Right cardiac atrium (tissue), 5 donors: Measurements from ENCODE around the gene STARD9. TPM values are rescaled to one million over a fixed set of nuclear protein-coding genes. Genes with fewer than 3 reads are reported as not detected.

Source experiments
- ATAC-seq, 2 donors: fragments of 200-7000 bp; cut with Tn5 transposase; one replicate each; pipeline versions ENCODE4 v1.8.0 to v1.9.1; 2020; ENCODE audit warnings: moderate library complexity in 2 of 2, mild to moderate bottlenecking in 1 of 2
- DNase-seq, 3 donors: peaks; one replicate each; pipeline ENCODE4 v3.0.0-alpha.2; 2020
- H3K27ac ChIP-seq: one replicate; pipeline ENCODE4 v1.5.1; 2013; ENCODE audit warnings: mild to moderate bottlenecking, low read length, control low read depth, moderate library complexity
- H3K27me3 ChIP-seq: one replicate; pipeline ENCODE4 v1.6.1; 2013; ENCODE audit not compliant: control insufficient read depth, insufficient read depth
- H3K4me1 ChIP-seq: one replicate; pipeline ENCODE4 v1.6.1; 2013; ENCODE audit warnings: low read length; ENCODE audit not compliant: control insufficient read depth, insufficient read depth
- H3K4me3 ChIP-seq: one replicate; pipeline ENCODE4 v1.5.1; 2013; ENCODE audit warnings: low read length, control low read depth
- H3K9me3 ChIP-seq: one replicate; pipeline ENCODE4 v1.6.1; 2013; ENCODE audit warnings: low read length; ENCODE audit not compliant: control insufficient read depth
- WGBS: extraction: QIAGEN DNeasy Blood & Tissue Kit; methylation state at CpG from one replicate; pipeline ENCODE4 v1.1.7; 2013; 5-methylcytosine and 5-hydroxymethylcytosine counted together
- intact Hi-C, 4 donors: fragments of 100-400 bp; cut with DNase I; formaldehyde crosslinking; loops; one replicate each; pipeline versions ENCODE4 v1.11.0 to v1.14.0; 2022 to 2023
- polyA plus RNA-seq: library from polyadenylated mRNA; stranded (reverse); fragments of 200-250 nt; gene quantifications from one replicate; pipeline ENCODE4 v1.2.3, GENCODE V29; 2013
- total RNA-seq, 4 donors: library from RNA; stranded (reverse); fragmentation: NEBNext Ultra II Directional; extraction: Animal tissue kit (Norgen Biotek cat#: 25700); gene quantifications; one replicate each; pipeline ENCODE4 v1.2.1, GENCODE V29; 2021
- donor health status: healthy with polysubstance abuse.
- donor health status: DM: no; HTN: yes; CAD: no.
- donor health status: DM: no; HTN: no; CAD: no.
- donor health status: DM: no; HTN: yes; CAD: no; lungs with severe emphysema.
- donor health status: DM: yes; HTN: yes; CAD: no.

The STARD9 gene
- total and polyA plus RNA-seq, 5 donors: 8.6 to 12.0 (median 10.9) TPM

DNA sequence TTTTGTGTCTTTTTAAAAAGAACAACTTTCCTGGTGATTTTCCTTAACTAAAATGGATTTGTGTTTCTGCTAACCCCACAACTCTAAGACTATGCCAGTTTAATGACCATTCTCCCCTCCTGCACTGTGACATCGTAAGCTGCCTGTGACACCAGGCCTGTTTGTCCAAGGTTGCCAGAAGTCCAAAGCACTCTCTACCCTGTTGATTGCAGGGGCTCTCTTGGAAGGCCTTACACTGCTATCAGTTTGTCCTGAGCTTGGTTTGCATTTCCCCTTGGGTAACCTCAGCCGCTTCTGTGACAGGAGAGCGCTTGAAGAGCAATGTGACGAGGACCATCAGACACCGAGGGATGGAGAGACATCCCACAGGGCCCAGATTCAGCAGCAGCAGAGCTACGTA is 105.7 kb downstream of the STARD9 start:
- no peaks in the 10 kb centered on the region for H3K4me1 ChIP-seq
- intact Hi-C loops: no loop called here
- no peaks in the 10 kb centered on the region for H3K27me3 ChIP-seq
- peak overlapping the region; percentile 25 for H3K27ac ChIP-seq
- WGBS: 72% methylated on average over 6 of the region's 6 CpGs
- peak in 1 of 2 donors; percentile 26 for ATAC-seq
- no peak for DNase-seq
- H3K9me3 ChIP-seq: no peaks in the 10 kb centered on the region
- H3K4me3 ChIP-seq: no peak overlapping the region

DNA sequence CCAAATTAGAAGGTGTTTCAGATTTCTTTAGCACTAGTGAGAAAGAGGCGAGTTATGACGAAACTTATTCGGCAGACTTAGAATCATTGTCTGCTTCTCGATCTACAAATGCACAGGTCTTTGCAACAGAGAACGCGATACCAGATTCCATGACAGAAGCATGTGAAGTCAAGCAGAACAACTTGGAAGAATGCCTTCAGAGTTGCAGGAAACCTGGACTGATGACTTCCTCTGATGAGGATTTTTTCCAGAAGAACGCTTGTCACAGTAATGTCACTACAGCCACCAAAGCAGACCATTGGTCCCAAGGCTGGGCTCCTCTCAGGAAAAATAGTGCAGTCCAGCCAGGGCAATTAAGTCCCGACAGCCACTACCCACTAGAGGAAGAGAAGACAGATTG is 110.9 kb downstream of the STARD9 start:
- Histone ChIP-seq H3K4me3 (no peak overlapping the region), H3K27me3 (no peaks in the 10 kb centered on the region), H3K9me3 (no peaks in the 10 kb centered on the region), H3K4me1 (no peaks in the 10 kb centered on the region), H3K27ac (no peak overlapping the region)
- DNase-seq (no peak), ATAC-seq (no peak)
- WGBS: 94% methylated on average over 8 of the region's 8 CpGs
- intact Hi-C loops: no loop called here

DNA sequence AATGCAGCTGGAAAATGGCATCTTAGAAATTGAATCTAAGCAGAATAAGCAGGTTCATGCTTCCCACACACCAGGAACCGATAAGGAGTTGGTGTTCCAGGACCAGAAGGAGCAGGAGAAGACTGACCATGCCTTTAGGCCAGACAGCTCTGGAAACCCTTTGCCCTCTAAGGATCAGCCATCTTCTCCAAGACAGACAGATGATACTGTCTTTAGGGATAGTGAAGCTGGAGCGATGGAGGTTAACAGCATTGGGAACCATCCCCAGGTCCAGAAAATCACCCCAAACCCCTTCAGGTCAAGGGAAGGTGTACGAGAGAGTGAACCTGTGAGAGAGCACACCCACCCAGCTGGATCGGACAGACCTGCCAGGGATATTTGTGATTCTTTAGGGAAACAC is 112.3 kb downstream of the STARD9 start:
- no peaks in the 10 kb centered on the region for H3K9me3 ChIP-seq
- no peak for ATAC-seq
- no peaks in the 10 kb centered on the region for H3K4me1 ChIP-seq
- H3K27me3 ChIP-seq: no peaks in the 10 kb centered on the region
- no peak overlapping the region for H3K27ac ChIP-seq
- DNase-seq: no peak
- no peak overlapping the region for H3K4me3 ChIP-seq
- intact Hi-C loops: no loop called here
- WGBS: 95% methylated on average over 4 of the region's 4 CpGs

DNA sequence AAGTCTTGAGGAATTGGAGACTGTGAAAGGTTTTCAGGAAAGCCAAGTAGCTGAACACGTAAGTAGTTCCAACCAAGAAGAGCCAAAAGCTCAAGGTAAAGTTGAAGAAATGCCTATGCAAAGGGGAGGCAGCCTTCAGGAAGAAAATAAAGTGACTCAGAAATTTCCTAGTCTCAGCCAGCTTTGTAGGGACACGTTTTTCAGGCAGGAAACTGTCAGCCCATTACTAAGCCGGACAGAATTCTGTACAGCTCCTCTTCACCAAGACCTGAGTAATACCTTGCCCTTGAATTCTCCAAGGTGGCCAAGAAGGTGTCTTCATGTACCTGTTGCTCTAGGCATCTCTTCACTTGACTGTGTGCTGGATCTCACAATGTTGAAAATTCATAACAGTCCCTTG is 112.9 kb downstream of the STARD9 start:
- DNase-seq (no peak), ATAC-seq (no peak)
- no peak overlapping the region for H3K4me3 ChIP-seq
- H3K27me3 ChIP-seq: no peaks in the 10 kb centered on the region
- no peaks in the 10 kb centered on the region for H3K4me1 ChIP-seq
- no peak overlapping the region for H3K27ac ChIP-seq
- 81% methylated on average over 3 of the region's 3 CpGs for WGBS
- intact Hi-C loops: no loop called here
- no peaks in the 10 kb centered on the region for H3K9me3 ChIP-seq

DNA sequence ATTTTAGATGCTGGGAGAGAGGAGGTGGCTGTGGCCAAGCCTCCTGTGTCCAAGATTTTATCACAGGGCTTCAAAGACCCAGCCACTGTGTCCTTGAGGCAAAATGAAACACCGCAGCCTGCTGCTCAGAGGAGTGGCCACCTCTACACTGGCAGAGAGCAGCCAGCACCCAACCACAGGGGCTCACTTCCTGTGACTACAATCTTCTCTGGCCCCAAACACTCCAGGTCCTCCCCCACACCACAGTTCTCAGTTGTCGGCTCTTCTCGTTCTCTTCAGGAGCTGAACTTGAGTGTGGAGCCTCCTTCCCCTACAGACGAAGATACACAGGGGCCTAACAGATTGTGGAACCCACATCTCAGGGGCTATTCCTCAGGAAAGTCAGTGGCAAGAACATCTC is 115.9 kb downstream of the STARD9 start:
- WGBS: 66% methylated on average over 4 of the region's 4 CpGs
- Histone ChIP-seq H3K4me1 (no peaks in the 10 kb centered on the region), H3K27me3 (no peaks in the 10 kb centered on the region), H3K4me3 (no peak overlapping the region), H3K9me3 (no peaks in the 10 kb centered on the region), H3K27ac (no peak overlapping the region)
- intact Hi-C loops: no loop called here
- ATAC-seq (no peak), DNase-seq (no peak)

DNA sequence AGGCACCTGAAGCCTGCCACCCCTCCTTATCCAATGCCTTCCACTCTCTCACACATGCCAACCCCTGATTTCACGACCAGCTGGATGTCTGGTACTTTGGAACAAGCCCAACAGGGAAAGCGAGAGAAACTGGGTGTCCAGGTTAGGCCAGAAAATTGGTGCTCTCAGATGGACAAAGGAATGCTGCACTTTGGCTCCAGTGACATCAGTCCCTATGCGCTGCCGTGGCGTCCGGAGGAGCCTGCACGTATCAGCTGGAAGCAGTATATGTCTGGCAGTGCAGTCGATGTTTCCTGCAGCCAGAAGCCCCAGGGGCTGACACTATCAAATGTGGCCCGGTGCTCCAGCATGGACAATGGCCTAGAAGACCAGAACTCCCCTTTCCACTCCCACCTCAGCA is 116.4 kb downstream of the STARD9 start:
- H3K4me1 ChIP-seq: no peaks in the 10 kb centered on the region
- WGBS: 71% methylated on average over 9 of the region's 9 CpGs
- intact Hi-C loops: no loop called here
- no peaks in the 10 kb centered on the region for H3K9me3 ChIP-seq
- H3K27ac ChIP-seq: no peak overlapping the region
- ATAC-seq (no peak), DNase-seq (no peak)
- no peaks in the 10 kb centered on the region for H3K27me3 ChIP-seq
- no peak overlapping the region for H3K4me3 ChIP-seq

DNA sequence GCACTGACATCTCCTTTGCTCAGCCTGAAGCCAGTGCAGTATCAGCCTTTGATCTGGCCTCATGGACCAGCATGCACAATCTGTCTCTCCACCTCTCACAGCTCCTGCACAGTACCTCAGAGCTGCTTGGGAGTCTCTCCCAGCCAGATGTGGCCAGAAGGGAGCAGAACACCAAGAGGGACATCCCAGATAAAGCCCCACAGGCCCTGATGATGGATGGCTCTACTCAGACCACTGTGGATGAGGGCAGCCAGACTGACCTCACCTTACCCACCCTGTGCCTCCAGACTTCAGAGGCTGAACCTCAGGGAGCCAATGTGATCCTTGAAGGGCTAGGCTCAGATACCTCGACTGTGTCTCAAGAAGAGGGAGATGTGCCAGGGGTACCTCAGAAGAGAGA is 117.1 kb downstream of the STARD9 start:
- intact Hi-C loops: no loop called here
- no peaks in the 10 kb centered on the region for H3K27me3 ChIP-seq
- no peak overlapping the region for H3K27ac ChIP-seq
- H3K9me3 ChIP-seq: no peaks in the 10 kb centered on the region
- no peak for DNase-seq
- H3K4me1 ChIP-seq: no peaks in the 10 kb centered on the region
- WGBS: 89% methylated on average over 1 of the region's 1 CpG
- no peak for ATAC-seq
- H3K4me3 ChIP-seq: no peak overlapping the region

DNA sequence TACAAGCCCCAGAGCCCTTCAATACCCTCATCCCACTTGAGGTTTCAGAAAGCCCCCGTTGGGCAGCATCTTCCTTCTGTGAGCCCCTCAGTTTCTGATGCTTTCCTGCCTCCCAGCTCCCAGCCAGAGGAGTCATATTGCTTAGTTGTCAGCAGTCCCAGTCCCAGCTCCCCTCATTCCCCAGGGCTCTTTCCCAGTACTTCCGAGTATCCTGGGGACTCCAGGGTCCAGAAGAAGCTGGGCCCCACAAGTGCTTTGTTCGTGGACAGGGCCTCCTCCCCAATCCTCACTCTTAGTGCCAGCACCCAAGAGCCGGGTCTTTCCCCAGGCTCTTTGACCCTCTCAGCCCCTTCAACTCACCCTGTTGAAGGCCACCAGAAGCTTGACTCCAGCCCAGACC is 117.6 kb downstream of the STARD9 start:
- Histone ChIP-seq H3K27ac (no peak overlapping the region), H3K27me3 (no peaks in the 10 kb centered on the region), H3K4me1 (no peaks in the 10 kb centered on the region), H3K9me3 (no peaks in the 10 kb centered on the region), H3K4me3 (no peak overlapping the region)
- WGBS: 81% methylated on average over 4 of the region's 4 CpGs
- DNase-seq (no peak), ATAC-seq (no peak)
- intact Hi-C loops: no loop called here

DNA sequence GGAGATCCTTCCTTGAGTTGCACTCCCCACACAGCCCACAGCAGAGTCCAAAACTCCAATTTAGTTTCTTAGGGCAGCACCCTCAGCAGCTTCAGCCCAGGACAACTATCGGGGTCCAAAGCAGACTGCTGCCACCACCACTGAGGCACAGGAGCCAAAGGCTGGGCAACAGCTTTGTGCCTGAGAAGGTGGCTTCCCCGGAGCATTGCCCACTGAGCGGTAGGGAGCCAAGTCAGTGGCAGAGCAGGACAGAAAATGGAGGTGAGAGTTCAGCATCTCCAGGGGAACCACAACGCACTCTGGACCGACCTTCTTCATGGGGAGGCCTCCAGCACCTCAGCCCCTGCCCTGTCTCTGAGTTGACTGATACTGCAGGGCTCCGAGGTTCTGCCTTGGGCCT is 118.1 kb downstream of the STARD9 start:
- Histone ChIP-seq H3K9me3 (no peaks in the 10 kb centered on the region), H3K4me3 (no peak overlapping the region), H3K4me1 (no peaks in the 10 kb centered on the region), H3K27me3 (no peaks in the 10 kb centered on the region), H3K27ac (no peak overlapping the region)
- DNase-seq: no peak
- 93% methylated on average over 6 of the region's 6 CpGs for WGBS
- intact Hi-C loops: no loop called here
- ATAC-seq: no peak

DNA sequence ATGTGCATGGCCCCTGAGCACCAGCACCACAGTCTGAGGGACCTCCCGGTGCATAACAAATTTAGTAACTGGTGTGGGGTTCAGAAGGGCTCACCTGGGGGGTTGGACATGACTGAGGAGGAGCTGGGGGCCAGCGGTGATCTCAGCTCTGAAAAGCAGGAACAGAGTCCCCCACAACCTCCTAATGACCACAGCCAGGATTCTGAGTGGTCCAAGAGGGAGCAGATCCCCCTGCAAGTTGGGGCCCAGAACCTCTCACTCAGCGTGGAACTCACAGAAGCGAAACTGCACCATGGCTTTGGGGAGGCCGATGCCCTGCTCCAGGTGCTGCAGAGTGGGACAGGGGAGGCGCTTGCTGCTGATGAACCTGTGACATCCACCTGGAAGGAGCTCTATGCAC is 118.5 kb downstream of the STARD9 start:
- Histone ChIP-seq H3K27me3 (no peaks in the 10 kb centered on the region), H3K9me3 (no peaks in the 10 kb centered on the region), H3K27ac (no peak overlapping the region), H3K4me3 (no peak overlapping the region), H3K4me1 (no peaks in the 10 kb centered on the region)
- DNase-seq: no peak
- intact Hi-C loops: no loop called here
- no peak for ATAC-seq
- 96% methylated on average over 6 of the region's 6 CpGs for WGBS

DNA sequence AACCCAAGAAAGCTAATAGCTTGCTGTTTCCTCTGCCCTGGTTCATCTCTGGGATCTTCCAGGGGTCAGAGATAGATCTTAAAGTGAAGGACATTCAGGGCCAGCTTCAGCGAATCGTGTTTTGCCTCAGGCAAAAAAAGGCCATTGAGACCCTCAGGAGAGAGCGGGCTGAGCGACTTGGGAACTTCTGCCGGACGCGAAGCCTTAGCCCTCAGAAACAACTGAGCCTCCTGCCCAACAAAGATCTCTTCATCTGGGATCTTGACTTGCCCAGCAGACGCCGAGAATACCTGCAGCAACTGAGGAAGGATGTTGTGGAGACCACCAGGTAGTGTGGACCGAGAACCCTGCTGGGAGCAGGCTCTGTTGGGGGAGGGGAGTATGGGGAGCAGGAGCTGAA is 119.0 kb downstream of the STARD9 start:
- WGBS: 97% methylated on average over 10 of the region's 10 CpGs
- Histone ChIP-seq H3K27ac (no peak overlapping the region), H3K9me3 (no peaks in the 10 kb centered on the region), H3K27me3 (no peaks in the 10 kb centered on the region), H3K4me3 (no peak overlapping the region), H3K4me1 (no peaks in the 10 kb centered on the region)
- intact Hi-C loops: no loop called here
- DNase-seq: no peak
- no peak for ATAC-seq

DNA sequence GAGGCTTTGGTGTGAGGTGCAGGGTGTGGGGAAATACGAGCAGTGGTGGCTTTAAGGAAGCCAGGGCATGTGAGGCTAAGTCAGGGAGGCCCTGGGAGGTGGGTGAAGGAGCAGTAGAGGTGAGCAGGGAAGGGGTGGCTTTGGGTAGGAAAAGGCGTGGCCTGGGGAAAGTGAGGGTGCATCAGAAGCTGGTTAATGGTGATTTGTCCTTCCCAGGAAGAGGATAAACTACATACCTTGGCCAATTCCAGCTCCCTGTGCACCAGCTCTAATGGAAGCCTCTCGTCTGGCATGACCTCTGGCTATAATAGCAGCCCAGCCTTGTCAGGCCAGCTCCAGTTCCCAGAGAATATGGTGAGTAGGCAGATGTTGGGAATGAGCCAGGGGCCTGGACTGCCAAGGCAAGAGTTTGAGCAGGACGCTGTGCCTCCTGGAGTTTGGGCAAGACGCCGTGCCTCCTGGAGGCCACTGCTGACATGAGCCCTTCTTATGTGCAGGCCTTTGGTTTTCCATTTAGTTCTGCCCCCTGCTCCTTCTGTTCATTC is 120.2 kb downstream of the STARD9 start:
- no peaks in the 10 kb centered on the region for H3K4me1 ChIP-seq
- no peaks in the 10 kb centered on the region for H3K27me3 ChIP-seq
- no peak overlapping the region for H3K4me3 ChIP-seq
- intact Hi-C loops: no loop called here
- ATAC-seq (no peak), DNase-seq (no peak)
- no peak overlapping the region for H3K27ac ChIP-seq
- H3K9me3 ChIP-seq: no peaks in the 10 kb centered on the region
- 87% methylated on average over 6 of the region's 6 CpGs for WGBS
